ENCODE measurements around the gene CNTLN. TPM values are rescaled to one million over a fixed set of nuclear protein-coding genes. Genes with fewer than 3 reads are reported as not detected.
"Not testable (repeated sequence)": the region's sequence is repeated elsewhere in the genome, so short reads cannot be mapped to it uniquely, and the experiment has no call there.

Gene CNTLN
- total RNA-seq, 1 experiment from 2014 or later: 15.0 TPM

- Histone ChIP-seq H2BK12ac (ENCODE audit: insufficient read length, low read depth, low read length) (no peak overlapping the region), H3K4me2 (ENCODE audit: insufficient read depth, insufficient read length, low read length) (no peak overlapping the region), H3K79me1 (ENCODE audit: insufficient read depth, low read depth, low read length, poor library complexity, severe bottlenecking) (no peaks in the 10 kb centered on the region), H2AK5ac (ENCODE audit: insufficient read length, low read length) (no peak overlapping the region), H3K4me1 (ENCODE audit: insufficient read depth, low read length) (no peaks in the 10 kb centered on the region), H3K18ac (ENCODE audit: insufficient read length, low read depth, low read length) (no peak overlapping the region), H2BK5ac (ENCODE audit: insufficient read length, low read length) (no peak overlapping the region), H3T11ph (ENCODE audit: low read length) (no peak overlapping the region), H3K14ac (ENCODE audit: insufficient read depth, low read length) (no peak overlapping the region), H4K5ac (ENCODE audit: insufficient read length, low read depth, low read length) (no peak overlapping the region), H4K91ac (ENCODE audit: insufficient read length, low read depth, low read length) (no peak overlapping the region), H2BK15ac (ENCODE audit: low read depth, low read length) (no peak overlapping the region), H3K4ac (ENCODE audit: low read depth, low read length) (no peak overlapping the region), H2BK120ac (ENCODE audit: low read depth, low read length, poor library complexity, severe bottlenecking) (no peak overlapping the region), H3K23ac (ENCODE audit: insufficient read length, low read depth, low read length) (no peak overlapping the region), H3K23me2 (ENCODE audit: insufficient read length, low read depth, low read length, poor library complexity, severe bottlenecking) (no peaks in the 10 kb centered on the region), H2AFZ (ENCODE audit: low read length) (no peak overlapping the region), H3K9ac (ENCODE audit: extremely low read depth, insufficient read length, low read length) (no peak overlapping the region), H4K20me1 (ENCODE audit: control insufficient read depth, insufficient read depth, insufficient read length) (no peaks in the 10 kb centered on the region), H3K27me3 (ENCODE audit: insufficient read depth, low read length) (no peaks in the 10 kb centered on the region), H4K8ac (replicated peaks; ENCODE audit: insufficient read length, low read depth, low read length) (no peak overlapping the region), H3K27ac (ENCODE audit: insufficient read length, low read depth, low read length) (no peak overlapping the region), H3K56ac (ENCODE audit: insufficient read length, low read depth, low read length) (no peak overlapping the region), H3K9me3 (ENCODE audit: control insufficient read depth, low read depth, low read length) (no peaks in the 10 kb centered on the region), H2BK20ac (ENCODE audit: low read depth, low read length, poor library complexity, severe bottlenecking) (no peak overlapping the region), H3K79me2 (ENCODE audit: insufficient read depth, low read length) (no peaks in the 10 kb centered on the region)
- WGBS (ENCODE audit: extremely low coverage, insufficient read length, low lambda C conversion rate): no CpG with 5 or more reads among the region's 2 CpGs
- no peaks in the 10 kb centered on the region for H3K27me3 Mint-ChIP-seq (ENCODE audit: low read depth)
- H3K27ac Mint-ChIP-seq: no peak overlapping the region
- H3K36me3 Mint-ChIP-seq (ENCODE audit: insufficient read depth in 1 of 3, low read depth in 3 of 3): peaks cover 0 to 9% (median 0%) of the 10 kb centered on the region in 3 experiments; a peak in 2 of 7 replicates
- DNase-seq: no peak
- peaks cover 0 to 3% of the 10 kb centered on the region in 2 experiments; a peak in 2 of 5 replicates for H3K9me3 Mint-ChIP-seq
- no peak for TF ChIP-seq CTCF (conservative IDR thresholded peaks at IDR 0.05)
- H3K4me1 Mint-ChIP-seq: no peaks in the 10 kb centered on the region
- no peak overlapping the region for H3K4me3 Mint-ChIP-seq
These were observed 303.0 kb downstream of the CNTLN start for GRCh38 chr9:17437813-17438212.

- H3K27ac ChIP-seq (ENCODE audit: insufficient read length, low read depth, low read length); H3K27me3 ChIP-seq (ENCODE audit: insufficient read depth, low read length); H4K5ac ChIP-seq (ENCODE audit: insufficient read length, low read depth, low read length); H2BK12ac ChIP-seq (ENCODE audit: insufficient read length, low read depth, low read length); H2AK5ac ChIP-seq (ENCODE audit: insufficient read length, low read length); H3K4me1 ChIP-seq (ENCODE audit: insufficient read depth, low read length); H2AFZ ChIP-seq (ENCODE audit: low read length); H2BK15ac ChIP-seq (ENCODE audit: low read depth, low read length); H3K9me3 Mint-ChIP-seq; H2BK20ac ChIP-seq (ENCODE audit: low read depth, low read length, poor library complexity, severe bottlenecking); H3K4me3 Mint-ChIP-seq; H3K4ac ChIP-seq (ENCODE audit: low read depth, low read length); H3K27me3 Mint-ChIP-seq (ENCODE audit: low read depth); H3K79me2 ChIP-seq (ENCODE audit: insufficient read depth, low read length); H4K8ac ChIP-seq (replicated peaks; ENCODE audit: insufficient read length, low read depth, low read length); H3K36me3 Mint-ChIP-seq (ENCODE audit: insufficient read depth in 1 of 3, low read depth in 3 of 3); H3K56ac ChIP-seq (ENCODE audit: insufficient read length, low read depth, low read length); H4K91ac ChIP-seq (ENCODE audit: insufficient read length, low read depth, low read length); H2BK120ac ChIP-seq (ENCODE audit: low read depth, low read length, poor library complexity, severe bottlenecking); H3K4me2 ChIP-seq (ENCODE audit: insufficient read depth, insufficient read length, low read length); H3K27ac Mint-ChIP-seq; H2BK5ac ChIP-seq (ENCODE audit: insufficient read length, low read length); H3K23me2 ChIP-seq (ENCODE audit: insufficient read length, low read depth, low read length, poor library complexity, severe bottlenecking); H3K9ac ChIP-seq (ENCODE audit: extremely low read depth, insufficient read length, low read length); H4K20me1 ChIP-seq (ENCODE audit: control insufficient read depth, insufficient read depth, insufficient read length); H3T11ph ChIP-seq (ENCODE audit: low read length); H3K18ac ChIP-seq (ENCODE audit: insufficient read length, low read depth, low read length); DNase-seq; H3K4me1 Mint-ChIP-seq; H3K23ac ChIP-seq (ENCODE audit: insufficient read length, low read depth, low read length); H3K79me1 ChIP-seq (ENCODE audit: insufficient read depth, low read depth, low read length, poor library complexity, severe bottlenecking); H3K9me3 ChIP-seq (ENCODE audit: control insufficient read depth, low read depth, low read length); H3K14ac ChIP-seq (ENCODE audit: insufficient read depth, low read length): not testable (repeated sequence)
- WGBS (ENCODE audit: extremely low coverage, insufficient read length, low lambda C conversion rate): no CpG with 5 or more reads among the region's 3 CpGs
These were observed 310.3 kb downstream of the CNTLN start for GRCh38 chr9:17445126-17445525.
